ENCODE measurements around the gene VCAM1. TPM values are rescaled to one million over a fixed set of nuclear protein-coding genes. Genes with fewer than 3 reads are reported as not detected.

VCAM1 gene
- polyA plus RNA-seq, 2 of the 4 experiments (the other 2 are of a cell fraction) = 0.04 TPM; not detected in 1

DNA sequence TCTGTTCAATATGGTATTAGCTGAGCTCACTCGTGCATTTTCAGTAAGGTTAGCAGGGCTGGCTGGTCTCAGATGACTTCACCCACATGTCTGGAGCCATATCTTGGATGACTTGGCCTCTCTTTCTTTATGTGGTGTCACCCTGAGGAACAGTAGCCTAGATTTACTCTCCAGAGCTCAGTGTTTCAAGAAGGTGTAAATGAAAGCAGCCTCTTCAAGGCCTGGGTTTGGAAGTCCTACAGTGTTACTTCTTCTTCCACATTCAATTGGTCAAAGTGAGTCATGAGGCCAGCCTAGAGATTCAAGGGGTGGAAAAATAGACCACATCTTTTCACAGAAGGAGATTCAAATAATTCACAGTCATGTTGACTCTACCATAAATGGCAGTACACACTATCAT is 12.2 kb downstream of the VCAM1 start:
- DNase-seq (ENCODE audit: low read depth in 1 of 2, low spot score in 1 of 2) = no peak
- no peaks in the 10 kb centered on the region for H3K9me3 ChIP-seq
- no peak for FAIRE-seq
- CTCF ChIA-PET = interaction anchor here (0.6 to 1.2 kb wide), 2 partner anchors 9 to 133 kb away, joined by 3 read pairs; no protein-coding TSS in a partner anchor
- no peak overlapping the region for H3K4me3 ChIP-seq
- H3K4me1 ChIP-seq = peaks cover 17% of the 10 kb centered on the region; the same call in 2 of the 3 replicates
- no peak overlapping the region for H3K4me2 ChIP-seq
- TF ChIP-seq HOXA7 (CRISPR knock-in tag; IDR thresholded peaks at IDR 0.05) (no peak), NPAS2 (CRISPR knock-in tag; IDR thresholded peaks at IDR 0.05; ENCODE audit: borderline replicate concordance) (no peak), CHD2 (IDR thresholded peaks at IDR 0.05; ENCODE audit: low read length, partially characterized antibody) (no peak), KDM1A (IDR thresholded peaks at IDR 0.05; ENCODE audit: low read depth) (no peak)
- POLR2A ChIA-PET = no interaction called here
- no peak for ATAC-seq
- 43% methylated on average over 1 of the region's 1 CpG for WGBS (ENCODE audit: missing lambda C conversion rate)
- H3K27ac ChIP-seq = no peak overlapping the region

DNA sequence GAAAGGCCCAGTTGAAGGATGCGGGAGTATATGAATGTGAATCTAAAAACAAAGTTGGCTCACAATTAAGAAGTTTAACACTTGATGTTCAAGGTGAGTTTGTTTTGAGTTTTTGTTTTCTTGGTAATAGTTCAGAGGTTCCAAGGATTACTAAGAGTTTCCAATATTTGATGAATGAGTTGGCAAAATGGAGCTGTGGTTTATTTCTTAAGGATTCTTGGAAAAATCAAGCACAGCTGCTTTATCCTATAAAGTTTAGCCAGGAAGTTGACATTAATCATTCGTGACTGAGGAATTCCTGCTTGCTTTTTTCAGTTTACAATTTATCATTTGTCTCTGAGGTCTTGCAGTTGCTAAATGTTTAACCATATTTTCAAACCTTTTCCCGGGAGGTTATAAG is 15.1 kb downstream of the VCAM1 start:
- Histone ChIP-seq H3K4me3 (no peak overlapping the region), H3K9me3 (no peaks in the 10 kb centered on the region), H3K4me1 (peaks cover 17% of the 10 kb centered on the region; the same call in 2 of the 3 replicates), H3K27ac (peak overlapping the region in 1 of 2 experiments; percentile 61; a peak in 4 of 6 replicates), H3K4me2 (peak overlapping the region; percentile 37; the same call in 1 of the 3 replicates)
- ChIA-PET POLR2A (no interaction called here), CTCF (no interaction called here)
- 17% methylated on average over 3 of the region's 3 CpGs for WGBS (ENCODE audit: missing lambda C conversion rate)
- DNase-seq (ENCODE audit: low read depth in 1 of 2, low spot score in 1 of 2) = peak in 1 of 2 experiments; percentile 23
- no peak for FAIRE-seq
- TF ChIP-seq, protein P1, sequence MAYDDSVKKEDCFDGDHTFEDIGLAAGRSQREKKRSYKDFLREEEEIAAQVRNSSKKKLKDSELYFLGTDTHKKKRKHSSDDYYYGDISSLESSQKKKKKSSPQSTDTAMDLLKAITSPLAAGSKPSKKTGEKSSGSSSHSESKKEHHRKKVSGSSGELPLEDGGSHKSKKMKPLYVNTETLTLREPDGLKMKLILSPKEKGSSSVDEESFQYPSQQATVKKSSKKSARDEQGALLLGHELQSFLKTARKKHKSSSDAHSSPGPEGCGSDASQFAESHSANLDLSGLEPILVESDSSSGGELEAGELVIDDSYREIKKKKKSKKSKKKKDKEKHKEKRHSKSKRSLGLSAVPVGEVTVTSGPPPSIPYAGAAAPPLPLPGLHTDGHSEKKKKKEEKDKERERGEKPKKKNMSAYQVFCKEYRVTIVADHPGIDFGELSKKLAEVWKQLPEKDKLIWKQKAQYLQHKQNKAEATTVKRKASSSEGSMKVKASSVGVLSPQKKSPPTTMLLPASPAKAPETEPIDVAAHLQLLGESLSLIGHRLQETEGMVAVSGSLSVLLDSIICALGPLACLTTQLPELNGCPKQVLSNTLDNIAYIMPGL (CRISPR knock-in tag; IDR thresholded peaks at IDR 0.05; ENCODE audit: borderline replicate concordance) = no peak
- TF ChIP-seq FOSL2 (IDR thresholded peaks at IDR 0.05) = no peak
- 0 out of 2 replicates have a peak, but pooled peaks have one; percentile 15 for TF ChIP-seq FOSL2 (CRISPR knock-in tag; IDR thresholded peaks at IDR 0.05)
- no peak for ATAC-seq

DNA sequence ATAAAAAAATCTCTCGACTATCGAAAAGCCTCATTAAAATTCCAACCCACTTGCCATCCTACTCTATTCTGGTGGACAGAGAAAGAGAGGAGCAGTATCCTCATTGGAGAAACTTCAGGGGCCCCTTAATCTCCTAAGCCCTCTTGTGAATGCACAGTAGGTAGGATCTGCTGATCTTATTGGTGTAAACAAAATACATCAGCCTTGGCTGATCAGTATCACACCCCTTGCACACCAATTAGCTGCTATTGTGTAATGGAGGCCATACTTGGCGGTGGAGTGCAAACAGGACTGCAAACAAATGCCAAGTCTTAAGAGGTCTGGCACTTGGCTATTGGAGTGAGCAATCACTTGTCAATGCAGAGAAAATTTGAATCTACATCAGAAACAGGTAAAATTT is 15.7 kb downstream of the VCAM1 start:
- POLR2A ChIA-PET = no interaction called here
- peak overlapping the region; percentile 37; the same call in 2 of the 3 replicates for H3K4me2 ChIP-seq
- no peak for TF ChIP-seq GATA3 (IDR thresholded peaks at IDR 0.05; ENCODE audit: borderline replicate concordance)
- TF ChIP-seq ZFP36 (IDR thresholded peaks at IDR 0.05; ENCODE audit: borderline replicate concordance, partially characterized antibody) = no peak
- TF ChIP-seq, protein P2, sequence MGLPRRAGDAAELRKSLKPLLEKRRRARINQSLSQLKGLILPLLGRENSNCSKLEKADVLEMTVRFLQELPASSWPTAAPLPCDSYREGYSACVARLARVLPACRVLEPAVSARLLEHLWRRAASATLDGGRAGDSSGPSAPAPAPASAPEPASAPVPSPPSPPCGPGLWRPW (IDR thresholded peaks at IDR 0.05) = no peak
- TF ChIP-seq RARB (CRISPR knock-in tag; IDR thresholded peaks at IDR 0.05) = no peak
- TF ChIP-seq ZC3H11A (IDR thresholded peaks at IDR 0.05) = no peak
- TF ChIP-seq JUNB (IDR thresholded peaks at IDR 0.05) = no peak
- no peak for TF ChIP-seq FOSL2 (IDR thresholded peaks at IDR 0.05)
- TF ChIP-seq FOSL2 (CRISPR knock-in tag; IDR thresholded peaks at IDR 0.05) = no peak
- TF ChIP-seq BHLHE40 (IDR thresholded peaks at IDR 0.05; ENCODE audit: low read depth, low read length) = no peak
- no peak for TF ChIP-seq NR3C1 (IDR thresholded peaks at IDR 0.05)
- TF ChIP-seq, protein P3, sequence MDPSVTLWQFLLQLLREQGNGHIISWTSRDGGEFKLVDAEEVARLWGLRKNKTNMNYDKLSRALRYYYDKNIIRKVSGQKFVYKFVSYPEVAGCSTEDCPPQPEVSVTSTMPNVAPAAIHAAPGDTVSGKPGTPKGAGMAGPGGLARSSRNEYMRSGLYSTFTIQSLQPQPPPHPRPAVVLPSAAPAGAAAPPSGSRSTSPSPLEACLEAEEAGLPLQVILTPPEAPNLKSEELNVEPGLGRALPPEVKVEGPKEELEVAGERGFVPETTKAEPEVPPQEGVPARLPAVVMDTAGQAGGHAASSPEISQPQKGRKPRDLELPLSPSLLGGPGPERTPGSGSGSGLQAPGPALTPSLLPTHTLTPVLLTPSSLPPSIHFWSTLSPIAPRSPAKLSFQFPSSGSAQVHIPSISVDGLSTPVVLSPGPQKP (IDR thresholded peaks at IDR 0.05; ENCODE audit: low read depth, low read length) = no peak
- no peak for TF ChIP-seq SREBF2 (IDR thresholded peaks at IDR 0.05)
- TF ChIP-seq, protein P4, sequence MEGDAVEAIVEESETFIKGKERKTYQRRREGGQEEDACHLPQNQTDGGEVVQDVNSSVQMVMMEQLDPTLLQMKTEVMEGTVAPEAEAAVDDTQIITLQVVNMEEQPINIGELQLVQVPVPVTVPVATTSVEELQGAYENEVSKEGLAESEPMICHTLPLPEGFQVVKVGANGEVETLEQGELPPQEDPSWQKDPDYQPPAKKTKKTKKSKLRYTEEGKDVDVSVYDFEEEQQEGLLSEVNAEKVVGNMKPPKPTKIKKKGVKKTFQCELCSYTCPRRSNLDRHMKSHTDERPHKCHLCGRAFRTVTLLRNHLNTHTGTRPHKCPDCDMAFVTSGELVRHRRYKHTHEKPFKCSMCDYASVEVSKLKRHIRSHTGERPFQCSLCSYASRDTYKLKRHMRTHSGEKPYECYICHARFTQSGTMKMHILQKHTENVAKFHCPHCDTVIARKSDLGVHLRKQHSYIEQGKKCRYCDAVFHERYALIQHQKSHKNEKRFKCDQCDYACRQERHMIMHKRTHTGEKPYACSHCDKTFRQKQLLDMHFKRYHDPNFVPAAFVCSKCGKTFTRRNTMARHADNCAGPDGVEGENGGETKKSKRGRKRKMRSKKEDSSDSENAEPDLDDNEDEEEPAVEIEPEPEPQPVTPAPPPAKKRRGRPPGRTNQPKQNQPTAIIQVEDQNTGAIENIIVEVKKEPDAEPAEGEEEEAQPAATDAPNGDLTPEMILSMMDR (IDR thresholded peaks at IDR 0.05) = no peak
- TF ChIP-seq CBX2 (IDR thresholded peaks at IDR 0.05; ENCODE audit: borderline replicate concordance, low read depth) = no peak

More for the DNA sequence above, 15.7 kb downstream of the VCAM1 start:
- ATAC-seq = no peak
- Histone ChIP-seq H3K4me3 (no peak overlapping the region), H3K9me3 (no peaks in the 10 kb centered on the region), H3K27ac (peak overlapping the region; percentile 36 to 61; a peak in 4 of 6 replicates), H3K4me1 (peaks cover 17% of the 10 kb centered on the region; the same call in 2 of the 3 replicates)
- CTCF ChIA-PET = no interaction called here
- DNase-seq (ENCODE audit: low read depth in 1 of 2, low spot score in 1 of 2) = no peak
- FAIRE-seq = no peak
- WGBS (ENCODE audit: missing lambda C conversion rate) = 71% methylated on average over 3 of the region's 3 CpGs

All from A549 (cell line).